NAMALWA (cell line): ENCODE results near the gene GOT1.

ENCODE experiments used
- DNase-seq: peaks from one replicate; pipeline ENCODE4 v3.0.0-alpha.2; 2015; ENCODE audit warnings: low spot score

Gene GOT1

DNA sequence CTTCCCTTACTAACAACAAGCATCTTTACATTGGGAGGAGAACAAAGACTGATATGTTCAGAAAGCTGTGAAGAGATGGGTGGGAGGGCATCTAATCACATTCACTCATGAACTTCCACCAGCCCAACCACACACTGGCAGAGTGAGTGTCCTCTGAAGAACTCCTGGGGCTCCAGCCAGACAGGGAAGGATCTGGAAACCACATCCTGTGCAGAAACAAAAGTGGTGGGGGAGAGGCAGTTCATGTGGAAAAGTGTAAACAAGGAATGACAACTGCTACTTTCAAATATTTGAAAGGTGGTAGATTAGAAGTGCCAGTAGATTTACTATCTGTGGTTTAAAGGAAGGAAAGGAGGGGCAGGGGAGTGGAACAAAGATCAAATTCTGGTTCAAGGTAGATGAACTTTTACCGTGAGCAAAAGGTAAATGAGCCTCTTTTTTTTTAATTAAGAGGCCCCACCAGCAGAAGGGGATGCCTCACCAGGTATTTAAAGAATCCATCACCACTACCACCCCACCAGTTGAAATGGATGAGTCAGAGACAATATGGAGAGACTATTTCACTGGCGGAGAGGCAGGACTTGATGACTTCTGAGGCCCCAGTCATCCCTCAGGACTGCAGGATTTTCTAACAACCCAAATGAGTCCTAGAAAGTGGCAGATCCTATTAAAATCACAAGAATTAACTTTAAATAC is 34.5 kb downstream of the GOT1 start:
- DNase-seq, result no peak

DNA sequence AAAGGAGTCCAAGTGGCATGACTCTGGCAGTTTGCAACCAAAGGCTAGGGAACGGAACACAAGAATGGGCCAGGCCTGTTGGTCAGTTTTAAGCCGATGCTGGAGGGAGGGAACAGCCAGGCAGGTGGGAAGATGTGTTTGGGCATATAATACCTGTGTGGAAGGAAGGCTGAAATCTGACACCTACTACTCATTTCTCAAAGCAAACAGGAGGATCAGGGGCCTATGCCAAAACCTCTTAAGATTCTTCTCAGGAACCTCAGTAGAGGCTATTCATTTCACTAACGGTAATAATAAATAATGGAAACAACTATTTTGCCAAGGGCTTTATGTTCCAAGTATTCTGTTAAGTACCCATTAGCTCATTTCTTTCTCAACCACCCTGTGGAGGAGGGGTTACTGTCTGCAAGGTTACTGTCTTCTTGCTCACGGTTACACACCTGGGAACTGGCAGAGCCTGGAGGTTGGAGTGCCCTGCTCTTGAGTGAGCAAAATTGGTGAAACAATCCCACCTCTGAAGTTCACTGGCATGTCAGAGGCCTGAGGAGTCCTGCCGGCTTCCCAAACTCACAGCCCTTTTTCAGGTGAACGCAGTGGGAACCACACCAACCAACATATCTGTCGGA is 35.5 kb downstream of the GOT1 start:
- DNase-seq, result no peak

DNA sequence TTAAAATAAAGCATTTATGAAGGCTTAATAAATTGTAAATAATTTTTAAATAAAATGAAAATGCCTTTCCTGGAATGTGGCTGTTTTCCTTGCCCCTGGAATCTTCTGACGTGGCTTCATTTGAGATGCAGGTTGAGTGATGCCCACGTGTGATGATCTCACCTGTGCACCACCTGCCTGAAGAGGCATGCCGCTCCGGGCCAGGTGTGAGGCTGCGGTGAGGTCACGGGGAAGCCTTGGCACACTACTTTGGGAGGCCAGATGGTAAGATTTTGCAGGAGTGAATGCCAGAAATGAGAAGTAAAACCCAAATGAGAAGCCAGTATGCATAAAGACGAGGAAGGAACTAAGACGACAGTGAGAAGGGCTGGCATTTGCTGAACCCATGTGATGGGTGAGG is 36.2 kb downstream of the GOT1 start:
- DNase-seq, result peak; percentile 17

DNA sequence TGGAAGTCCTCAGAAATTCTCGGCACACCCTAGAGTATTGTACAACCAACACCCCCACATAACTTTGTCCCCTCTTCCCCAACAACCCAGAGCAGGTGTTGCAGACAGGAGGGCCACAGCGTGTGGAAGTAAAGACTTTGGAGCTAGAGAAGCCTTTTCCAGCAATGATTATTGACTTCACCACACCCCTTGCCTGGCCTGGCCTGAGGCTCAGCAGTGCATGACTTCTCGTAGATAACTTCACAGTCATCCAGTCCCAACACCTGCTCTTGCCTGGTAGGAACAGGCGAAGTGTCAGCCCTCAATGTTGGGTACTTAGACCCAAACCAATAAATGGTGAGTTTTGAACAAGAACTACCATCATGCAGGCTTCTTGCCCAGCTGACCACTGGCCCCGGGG is 36.7 kb downstream of the GOT1 start:
- no peak for DNase-seq

DNA sequence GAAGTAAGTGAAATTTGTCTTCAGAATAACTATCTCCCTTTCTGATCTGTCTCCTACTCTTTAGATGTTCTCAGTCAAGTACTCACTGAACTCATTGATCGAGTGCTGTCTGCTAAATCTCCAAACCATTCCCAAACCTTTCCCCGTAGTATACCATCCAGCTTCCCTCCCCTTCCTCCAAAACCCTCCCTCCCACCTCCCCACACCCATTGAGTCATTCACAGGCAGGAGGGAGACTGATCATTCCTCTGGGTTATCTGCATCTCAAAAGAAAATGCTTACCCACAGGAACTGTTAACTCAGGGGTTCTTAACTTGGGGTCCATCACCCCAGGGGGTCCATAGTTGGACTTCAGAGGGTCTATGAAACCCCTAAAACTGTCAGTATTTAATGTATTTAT is 37.4 kb downstream of the GOT1 start:
- no peak for DNase-seq

DNA sequence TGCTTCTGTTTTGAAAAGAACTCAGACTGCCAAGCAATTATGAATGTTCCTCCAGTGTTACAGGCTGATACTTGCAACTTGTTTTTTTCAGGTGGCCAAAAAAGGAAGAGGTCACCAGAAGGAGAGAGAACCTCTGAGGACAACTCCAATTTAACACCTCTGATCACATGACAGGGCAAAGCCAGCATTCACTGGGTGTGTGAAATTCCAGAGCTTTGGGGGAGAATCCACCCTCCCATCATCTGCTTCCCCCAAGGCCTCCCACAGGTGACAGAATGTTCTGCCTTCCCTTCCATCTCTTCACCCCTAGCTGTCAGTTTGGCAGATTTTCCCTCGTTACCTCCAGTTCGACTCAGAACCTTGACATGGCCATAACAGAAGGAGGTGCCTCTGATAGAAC is 39.1 kb downstream of the GOT1 start:
- no peak for DNase-seq

DNA sequence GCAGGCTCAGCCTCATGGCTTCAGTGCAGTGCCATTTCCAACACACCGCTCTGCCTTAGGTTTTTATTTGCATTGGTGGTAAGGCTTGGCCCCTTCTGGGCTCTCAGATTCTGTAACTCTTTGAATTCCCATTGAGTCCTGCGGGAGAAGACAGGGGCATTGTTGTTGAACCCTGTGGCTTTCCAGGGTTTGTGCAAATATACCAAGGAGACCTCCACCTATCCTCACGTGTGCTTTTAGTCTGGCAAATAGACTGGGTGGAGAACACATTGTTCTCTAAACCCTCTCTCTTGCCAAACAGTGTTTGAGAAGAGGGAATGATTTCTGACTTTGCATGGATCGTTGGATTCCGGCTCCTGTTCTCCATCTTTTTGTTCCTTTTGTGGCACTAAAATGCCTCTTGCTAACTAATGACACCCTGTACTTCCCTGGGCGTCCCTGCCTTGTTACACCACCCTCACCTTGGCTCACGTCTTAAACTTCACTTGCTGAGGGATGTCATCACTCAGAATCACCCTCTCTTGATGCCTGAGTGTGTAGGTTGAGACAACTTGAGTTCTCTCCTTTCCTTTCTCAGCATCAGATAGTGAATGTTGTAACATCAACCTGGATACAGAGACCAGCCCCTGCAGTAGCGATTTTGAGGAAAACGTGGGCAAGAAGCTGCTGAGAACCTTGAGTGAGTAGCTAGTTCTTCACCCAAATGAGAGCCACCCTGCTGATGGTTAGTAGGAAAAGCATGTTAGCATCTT is 40.5 kb downstream of the GOT1 start:
- DNase-seq, result no peak

DNA sequence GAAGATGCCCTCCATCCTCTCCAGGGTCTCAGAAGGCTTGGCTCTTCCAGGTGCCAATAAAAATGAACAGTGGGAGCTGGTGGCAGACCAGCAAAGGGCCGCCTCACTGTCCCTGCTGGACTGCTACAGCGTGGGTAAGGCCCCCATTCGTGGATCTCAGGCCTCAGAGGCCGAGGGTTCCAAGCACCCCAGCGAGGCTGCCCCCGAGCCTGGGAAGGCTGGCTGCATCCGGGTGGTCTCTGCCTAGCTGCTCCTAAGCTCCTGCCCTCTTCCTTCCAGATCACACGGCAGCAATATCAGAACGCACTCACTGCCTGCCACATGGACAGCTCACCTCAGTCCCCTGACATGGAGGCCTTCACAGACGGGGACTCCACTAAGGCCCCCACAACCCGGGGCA is 42.9 kb downstream of the GOT1 start:
- DNase-seq, result no peak

DNA sequence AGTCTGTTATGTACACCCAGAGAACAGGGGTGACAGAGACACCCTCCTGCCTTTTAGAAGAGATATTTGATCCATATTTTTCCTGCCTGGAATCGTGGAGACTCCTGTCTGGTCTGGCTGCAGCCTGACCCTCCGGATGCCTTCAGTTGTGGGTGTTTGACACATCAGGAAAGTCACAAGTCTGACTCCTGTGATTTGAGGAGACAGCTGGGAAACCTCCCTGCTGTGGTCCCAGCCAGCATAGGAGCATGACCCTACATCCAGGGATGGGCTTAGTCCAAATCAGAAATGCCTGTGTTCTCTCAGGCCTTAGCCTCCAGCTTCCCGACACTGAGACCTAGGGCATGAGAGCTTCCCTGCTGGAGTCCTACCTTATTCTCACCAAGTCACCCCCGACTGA is 43.4 kb downstream of the GOT1 start:
- no peak for DNase-seq

DNA sequence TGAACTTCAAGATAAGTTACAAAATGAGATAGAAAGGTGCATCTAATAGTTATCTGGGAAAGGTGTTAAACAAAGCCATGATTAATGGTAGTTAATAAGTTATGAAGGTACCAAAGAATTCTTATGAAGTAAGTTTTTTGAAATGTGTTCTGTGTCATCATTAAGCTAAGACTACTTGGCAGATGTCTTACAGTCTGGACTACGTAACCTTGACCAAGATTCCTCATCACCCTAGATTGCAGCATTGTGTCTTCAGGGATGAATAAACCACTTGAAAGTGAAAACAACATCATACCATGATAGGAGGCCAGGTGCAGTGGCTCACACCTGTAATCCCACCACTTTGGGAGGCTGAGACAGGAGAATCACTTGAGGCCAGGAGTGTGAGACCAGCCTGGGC is 48.2 kb downstream of the GOT1 start:
- DNase-seq, result no peak

DNA sequence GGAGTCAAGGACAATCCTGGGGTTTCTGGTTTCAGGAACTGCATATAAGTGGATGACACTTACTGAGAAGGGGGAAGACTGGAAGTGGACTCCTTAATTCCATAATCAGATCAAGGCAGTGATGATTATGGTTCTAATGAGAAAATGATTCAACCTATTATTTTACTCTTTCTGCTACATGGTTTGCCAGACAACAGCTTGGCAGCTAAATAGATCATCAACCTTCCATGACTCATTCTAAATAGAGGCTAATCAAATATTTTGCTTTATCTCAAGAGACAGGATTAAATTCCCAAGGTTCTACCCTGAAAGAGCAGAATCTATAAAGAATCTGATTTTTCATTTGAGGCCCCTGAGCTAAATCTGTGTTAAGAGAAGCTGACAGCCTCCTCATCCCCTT is 55.0 kb downstream of the GOT1 start:
- DNase-seq, result no peak

DNA sequence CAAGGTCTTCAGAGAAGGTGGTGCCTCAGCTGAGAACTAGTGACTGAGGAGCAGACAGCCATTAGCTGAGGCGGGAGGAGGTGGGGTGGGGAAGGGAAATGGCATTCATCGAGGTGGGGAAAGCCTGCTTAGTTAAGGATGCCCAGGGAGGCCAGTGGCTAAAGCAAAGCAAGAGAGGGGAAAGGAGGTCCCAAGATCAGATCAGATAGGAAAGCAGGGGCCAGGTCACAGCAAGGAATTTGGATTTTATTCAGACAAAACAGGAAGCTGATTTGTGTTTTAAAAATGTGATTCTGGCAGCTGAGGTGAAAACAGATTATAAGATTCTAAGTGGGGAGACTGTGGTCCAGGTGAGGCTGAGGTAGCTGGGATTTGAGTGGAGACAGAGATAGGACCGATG is 55.5 kb downstream of the GOT1 start:
- no peak for DNase-seq

DNA sequence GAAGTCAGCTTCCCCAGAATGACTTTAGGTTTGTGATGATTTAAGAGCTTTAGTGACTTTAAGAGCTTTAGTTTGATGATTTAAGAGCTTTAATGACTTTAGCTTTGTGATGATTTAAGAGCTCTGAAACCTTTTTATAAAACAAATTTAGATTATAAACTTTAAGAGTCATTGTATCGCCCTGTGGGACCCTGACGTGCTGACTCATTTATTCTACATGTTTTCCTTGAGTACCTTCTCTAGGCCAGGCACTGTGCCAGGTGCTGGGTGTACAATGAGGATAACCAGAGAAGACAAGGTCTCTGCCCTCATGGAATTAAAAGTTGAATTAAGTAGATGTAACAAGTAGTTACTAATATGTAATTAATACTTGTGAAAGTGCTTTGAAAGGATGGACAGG is 55.9 kb downstream of the GOT1 start:
- DNase-seq, result no peak

DNA sequence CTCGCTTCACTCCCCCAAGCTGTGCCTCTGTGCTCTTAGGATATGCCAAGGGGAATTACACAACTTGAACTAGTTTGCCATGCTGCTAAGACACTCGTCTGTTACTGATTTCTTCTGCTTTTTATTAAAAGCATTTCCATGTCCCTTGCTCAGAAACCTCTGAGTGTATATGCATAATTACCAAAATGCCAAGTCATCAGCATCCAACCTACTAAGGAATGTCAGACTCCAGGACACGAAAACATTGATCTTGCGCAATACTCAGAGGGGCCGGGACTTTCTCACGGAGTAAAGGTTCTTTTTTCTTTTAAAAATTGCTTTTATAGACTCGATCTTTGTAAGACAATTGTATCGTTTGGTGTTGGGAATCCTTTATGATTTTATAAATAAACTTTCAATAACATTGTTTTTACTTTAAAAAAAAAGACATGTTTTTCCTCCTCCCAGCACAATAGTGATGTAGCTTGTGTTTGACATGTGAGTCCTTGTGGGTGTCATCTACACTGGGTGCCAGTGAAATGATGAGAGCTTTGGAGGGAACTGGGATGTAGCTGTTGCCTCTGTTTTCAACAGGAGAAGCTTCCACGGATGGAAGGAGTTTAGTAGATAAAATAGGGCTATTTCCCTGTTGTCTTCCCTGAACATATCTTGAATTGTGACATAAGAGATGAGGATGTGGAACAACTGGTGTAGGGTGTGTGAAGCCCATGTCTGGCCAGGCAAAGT is 57.7 kb downstream of the GOT1 start:
- DNase-seq, result no peak

DNA sequence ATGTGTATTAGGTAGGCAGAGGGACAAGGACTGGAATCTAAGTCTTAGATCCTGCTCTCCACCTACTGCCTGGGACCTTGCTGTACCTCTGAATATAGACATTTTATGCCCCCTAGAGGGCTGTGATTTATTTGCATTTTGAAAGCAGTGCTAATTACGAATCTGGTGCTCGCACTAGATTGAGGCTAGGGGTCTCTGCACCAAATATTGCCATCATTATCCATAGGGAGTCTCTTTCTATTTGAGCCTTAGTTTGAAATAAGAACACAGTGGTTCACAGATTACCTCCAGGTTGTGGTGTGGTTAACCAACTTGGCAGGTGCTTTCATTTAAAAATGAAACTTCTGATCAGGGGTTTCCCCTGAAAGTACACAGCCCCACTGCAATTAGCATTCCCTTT is 59.4 kb downstream of the GOT1 start:
- DNase-seq, result peak; percentile 66

DNA sequence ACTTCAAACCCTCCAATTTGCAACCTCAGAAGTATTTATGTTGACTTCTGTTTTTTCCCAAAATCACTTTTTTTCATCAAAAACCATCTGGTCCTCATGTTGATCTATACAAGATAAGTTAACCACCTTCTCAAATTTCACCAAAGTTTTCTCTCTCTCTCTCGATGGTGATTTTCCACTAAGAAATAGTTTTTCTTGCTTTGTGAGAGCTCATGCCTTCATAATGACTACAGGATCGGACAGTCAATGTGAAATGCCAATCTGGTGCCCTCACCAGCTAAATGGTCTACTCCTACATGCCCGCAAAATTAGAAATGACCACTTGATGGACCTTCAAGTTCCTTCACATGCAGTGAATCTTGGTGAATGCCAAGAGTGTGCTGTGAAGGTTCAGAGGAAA is 60.9 kb downstream of the GOT1 start:
- DNase-seq, result no peak

DNA sequence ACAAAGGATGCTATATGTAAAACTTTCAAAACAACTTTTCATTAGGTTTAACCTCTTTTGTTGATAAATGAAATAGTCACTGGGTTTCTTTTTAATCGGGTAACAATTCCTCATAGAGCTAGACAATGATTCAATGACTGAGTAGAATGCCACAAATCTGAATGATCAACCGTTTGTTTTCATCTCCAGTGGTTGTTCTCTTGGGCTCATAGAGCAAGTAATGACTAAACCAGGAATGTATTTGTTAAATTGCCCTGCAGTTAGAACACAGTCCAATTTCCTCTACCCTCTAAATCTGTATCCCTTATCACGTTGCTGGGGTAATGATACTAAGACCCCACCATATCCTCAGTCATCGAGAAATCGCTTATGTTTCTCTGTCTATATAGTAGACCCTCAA is 61.3 kb downstream of the GOT1 start:
- DNase-seq, result no peak

DNA sequence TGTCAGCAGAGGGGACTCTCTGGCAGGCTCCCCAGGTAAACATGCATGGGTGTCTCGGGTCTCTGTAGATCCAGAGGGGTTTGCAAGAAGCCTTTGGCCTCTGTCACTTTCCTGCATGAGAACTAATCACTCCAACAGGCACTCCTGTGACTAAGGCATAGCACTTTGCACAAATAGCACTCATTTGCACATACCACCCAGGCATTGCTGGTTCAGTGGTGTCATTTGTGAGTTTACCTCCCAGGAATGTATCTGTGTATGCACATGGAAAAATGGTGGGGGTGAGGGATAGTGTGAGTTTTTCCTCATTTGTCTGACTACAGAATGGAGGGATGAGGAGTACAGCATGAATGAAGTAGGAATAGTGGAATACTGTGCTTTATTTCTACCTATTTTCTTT is 61.8 kb downstream of the GOT1 start:
- no peak for DNase-seq

DNA sequence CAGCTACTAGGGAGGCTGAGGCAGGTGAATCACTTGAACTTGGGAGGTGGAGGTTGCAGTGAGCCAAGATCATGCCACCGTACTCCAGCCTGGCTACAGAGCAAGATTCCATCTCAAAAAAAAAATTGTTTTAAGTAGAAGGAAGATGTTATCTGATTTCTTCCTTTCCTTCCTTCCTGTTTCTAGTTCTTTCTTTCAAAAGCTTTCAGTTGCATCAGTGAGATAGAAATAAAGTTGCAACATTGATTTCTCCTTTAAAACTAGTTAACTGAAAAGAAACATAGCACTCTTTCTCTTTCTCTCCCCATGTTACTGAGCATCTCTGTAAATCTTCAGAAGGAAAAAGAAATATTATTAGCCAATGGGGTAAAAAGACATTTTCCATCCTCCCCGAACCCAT is 63.8 kb downstream of the GOT1 start:
- no peak for DNase-seq

DNA sequence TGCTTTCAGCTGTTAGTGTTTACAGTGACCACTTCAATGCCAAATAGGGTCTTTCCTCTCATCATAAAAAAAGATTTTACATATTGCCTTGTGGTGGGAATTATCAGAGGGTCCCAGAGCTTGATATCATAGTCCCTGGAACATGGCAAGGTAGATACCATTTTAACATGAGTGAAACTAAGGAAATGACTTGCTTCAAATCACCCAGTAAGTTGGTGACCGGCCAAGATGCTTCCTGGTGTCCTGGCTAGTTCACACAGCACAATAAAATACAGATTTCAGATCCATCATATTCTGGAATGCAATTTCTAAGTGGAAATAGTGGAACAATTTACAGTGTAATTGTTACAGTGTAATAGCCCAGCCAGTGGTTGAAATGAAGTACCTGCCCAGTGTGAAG is 64.7 kb downstream of the GOT1 start:
- DNase-seq, result no peak

DNA sequence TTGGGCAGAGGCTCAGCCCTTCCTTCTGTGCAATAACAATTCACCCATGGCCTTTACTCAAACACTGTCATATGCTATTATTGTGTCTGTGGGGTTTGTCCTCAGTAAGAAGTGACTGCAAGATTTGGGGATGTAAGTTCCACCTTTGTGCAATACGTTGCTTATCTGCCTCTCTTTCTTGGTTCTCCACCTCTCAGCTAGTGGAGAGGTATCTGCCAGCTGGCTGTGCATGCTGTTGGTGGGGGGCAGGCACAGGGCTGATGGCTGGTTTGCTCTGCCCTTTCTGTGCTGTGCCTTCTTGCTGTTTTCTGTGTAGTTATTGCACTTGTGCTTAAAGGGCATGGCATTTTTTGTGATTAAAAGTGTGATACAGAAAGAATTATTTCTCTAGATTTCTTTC is 65.1 kb downstream of the GOT1 start:
- no peak for DNase-seq

DNA sequence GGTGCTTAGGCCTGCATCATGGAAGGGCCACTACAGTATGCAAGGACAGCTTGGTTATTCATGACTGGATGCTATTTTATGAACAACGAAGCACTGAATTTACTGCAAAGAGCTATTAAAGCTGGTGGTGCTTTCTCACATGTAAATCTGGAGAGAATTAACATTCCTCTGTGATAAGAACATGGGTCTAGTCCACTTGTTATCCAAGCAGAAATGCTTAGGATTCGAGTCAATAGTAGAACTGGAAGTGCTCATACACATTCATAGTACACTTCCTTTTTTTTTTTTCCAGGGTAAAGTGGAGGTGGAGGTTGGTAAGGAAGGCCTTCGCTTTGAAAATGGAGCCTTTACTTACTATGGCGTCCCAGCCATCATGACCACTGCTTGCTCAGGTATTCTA is 66.3 kb downstream of the GOT1 start:
- no peak for DNase-seq

DNA sequence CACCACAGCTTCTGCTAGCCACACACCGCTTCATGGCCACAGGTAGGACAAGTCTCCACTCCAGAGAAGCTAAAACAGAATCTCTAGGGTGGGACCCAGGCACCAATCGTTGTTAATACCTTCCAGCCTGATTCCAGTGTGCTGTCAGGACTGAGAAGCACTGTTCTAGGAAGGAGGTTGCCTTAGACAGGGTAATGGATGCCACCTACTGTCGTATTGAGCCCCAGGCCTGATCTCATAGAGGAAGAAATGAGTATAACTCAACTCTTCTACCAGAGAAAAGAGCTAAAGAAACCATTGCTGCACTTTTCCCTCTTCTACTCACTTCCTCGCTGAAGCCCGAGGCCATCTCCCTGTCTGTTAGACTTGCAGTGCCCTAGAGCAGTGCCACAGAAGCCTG is 69.5 kb downstream of the GOT1 start:
- no peak for DNase-seq
